Retinal pigment epithelial cell (primary cell): ENCODE data around the gene SESN2.

ENCODE experiments used
- DNase-seq: peaks from one replicate; pipeline ENCODE4 v3.0.0-alpha.2; 2010; ENCODE audit warnings: low read depth
- H3K4me3 ChIP-seq: 2 replicates; pipeline ENCODE4 v1.5.1; 2011; ENCODE audit warnings: mild to moderate bottlenecking, low read length, control low read depth, moderate library complexity
- CTCF ChIP-seq: conservative IDR thresholded peaks from 2 replicates; pipeline ENCODE4 v1.5.1; 2011; ENCODE audit warnings: low read depth, low read length, control low read depth, inconsistent platforms

The SESN2 gene

GRCh38 chr1:28244549-28245251 lies 14.6 kb upstream of the SESN2 start:
- DNase-seq: no peak
- no peak overlapping the region for H3K4me3 ChIP-seq
- no peak for TF ChIP-seq CTCF

GRCh38 chr1:28246427-28246832 lies 12.9 kb upstream of the SESN2 start:
- DNase-seq: no peak

GRCh38 chr1:28247612-28248272 lies 11.6 kb upstream of the SESN2 start:
- TF ChIP-seq CTCF: no peak
- H3K4me3 ChIP-seq: peak overlapping the region; percentile 26
- no peak for DNase-seq

More at GRCh38 chr1:28246427-28246832, 12.9 kb upstream of the SESN2 start:
- peak overlapping the region; percentile 59 for H3K4me3 ChIP-seq
- TF ChIP-seq CTCF: no peak

GRCh38 chr1:28248273-28249012 lies 10.9 kb upstream of the SESN2 start:
- no peak for DNase-seq
- peak; percentile 98 for TF ChIP-seq CTCF
- peak overlapping the region; percentile 11 for H3K4me3 ChIP-seq

GRCh38 chr1:28249013-28249865 lies 10.1 kb upstream of the SESN2 start:
- H3K4me3 ChIP-seq: peak overlapping the region; percentile 11
- TF ChIP-seq CTCF: no peak
- DNase-seq: no peak

GRCh38 chr1:28249866-28250295 lies 9.4 kb upstream of the SESN2 start:
- no peak for DNase-seq
- no peak overlapping the region for H3K4me3 ChIP-seq
- TF ChIP-seq CTCF: no peak
